K562 (cell line): Measurements from ENCODE around the gene TGM5. TPM values are rescaled to one million over a fixed set of nuclear protein-coding genes. Genes with fewer than 3 reads are reported as not detected.

Experiments
- BRCA1 ChIP-seq, 2 experiments: fragments of 450-650 bp in 1 of 2; sonication (generic) in 1 of 2; formaldehyde crosslinking in 1 of 2; IDR thresholded peaks; 2 replicates each; pipeline versions ENCODE4 v1.5.0 to v1.6.1; 2017 to 2020; ENCODE audit warnings: mild to moderate bottlenecking in 1 of 2, missing genetic modification reagents in 1 of 2
- BRF1 ChIP-seq: IDR thresholded peaks from 3 replicates; pipeline ENCODE4 v1.6.1; 2011; ENCODE audit warnings: borderline replicate concordance, mild to moderate bottlenecking; ENCODE audit not compliant: insufficient read length; ENCODE audit errors: extremely low read depth
- FUS ChIP-seq: fragments of 200-400 bp; formaldehyde crosslinking; optimal IDR thresholded peaks from 2 replicates; pipeline ENCODE3; 2017; ENCODE audit warnings: low read depth, low read length
- HOXB6 ChIP-seq: fragments of 250-450 bp; sonication (Bioruptor Pico); IDR thresholded peaks from 2 replicates; pipeline ENCODE4 v1.5.1; 2022; ENCODE audit warnings: mild to moderate bottlenecking, borderline replicate concordance
- HSF4 ChIP-seq: fragments of 250-450 bp; sonication (Bioruptor Pico); IDR thresholded peaks from 2 replicates; pipeline ENCODE4 v2.1.2; 2022; ENCODE audit warnings: mild to moderate bottlenecking, moderate library complexity, borderline replicate concordance
- ILK ChIP-seq: fragments of 450-650 bp; IDR thresholded peaks from 2 replicates; pipeline ENCODE4 v1.6.1; 2016; ENCODE audit warnings: missing genetic modification characterization, low read depth, mild to moderate bottlenecking, missing compliant biosample characterization, moderate library complexity, borderline replicate concordance
- LEF1 ChIP-seq: fragments of 450-650 bp; IDR thresholded peaks from 2 replicates; pipeline ENCODE4 v1.6.1; 2016; ENCODE audit warnings: mild to moderate bottlenecking
- MEF2A ChIP-seq: IDR thresholded peaks from 2 replicates; pipeline ENCODE4 v1.6.1; 2011; ENCODE audit warnings: low read depth, mild to moderate bottlenecking, low read length, moderate library complexity; ENCODE audit not compliant: control insufficient read depth
- PHF20 ChIP-seq: fragments of 450-650 bp; IDR thresholded peaks from 2 replicates; pipeline ENCODE4 v1.6.1; 2018; ENCODE audit not compliant: partially characterized antibody
- PML ChIP-seq: IDR thresholded peaks from 2 replicates; pipeline ENCODE4 v1.6.1; 2012; ENCODE audit warnings: low read length, inconsistent platforms
- PRPF4 ChIP-seq: fragments of 200-400 bp; formaldehyde crosslinking; IDR thresholded peaks from one replicate; pipeline ENCODE4 v1.6.1; 2017; ENCODE audit warnings: low read length, low read depth, mild to moderate bottlenecking; ENCODE audit not compliant: insufficient read depth, poor library complexity, severe bottlenecking
- RBBP5 ChIP-seq: fragments of 200-600 bp; sonication (generic); IDR thresholded peaks from 2 replicates; pipeline ENCODE4 v1.6.1; 2012; ENCODE audit warnings: borderline replicate concordance, mild to moderate bottlenecking, low read length, control low read depth, inconsistent platforms; ENCODE audit not compliant: insufficient read depth, poor library complexity, severe bottlenecking
- SFPQ ChIP-seq: fragments of 200-400 bp; formaldehyde crosslinking; IDR thresholded peaks from 2 replicates; pipeline ENCODE4 v1.6.1; 2017; ENCODE audit warnings: mild to moderate bottlenecking, low read depth, low read length, moderate library complexity
- SMAD1 ChIP-seq: fragments of 150-350 bp; IDR thresholded peaks from 2 replicates; pipeline ENCODE4 v1.6.1; 2014; ENCODE audit warnings: low read length, low read depth; ENCODE audit not compliant: partially characterized antibody
- TCF7 ChIP-seq: sonication (generic); IDR thresholded peaks from 2 replicates; pipeline ENCODE4 v1.6.1; 2016; ENCODE audit warnings: antibody characterized with exemption, borderline replicate concordance
- TGIF2 ChIP-seq: sonication (generic); formaldehyde crosslinking; IDR thresholded peaks from 2 replicates; pipeline ENCODE4 v1.8.1; 2022; ENCODE audit warnings: mild to moderate bottlenecking, missing genetic modification reagents, moderate library complexity
- THAP12 ChIP-seq: fragments of 250-450 bp; sonication (Bioruptor Pico); IDR thresholded peaks from 2 replicates; pipeline ENCODE4 v1.9.0; 2021; ENCODE audit warnings: mild to moderate bottlenecking, inconsistent platforms
- ZBTB49 ChIP-seq: sonication (generic); formaldehyde crosslinking; IDR thresholded peaks from 2 replicates; pipeline ENCODE4 v1.8.0; 2022; ENCODE audit warnings: missing genetic modification reagents, mild to moderate bottlenecking, borderline replicate concordance
- ZNF197 ChIP-seq: fragments of 200-800 bp; sonication (Bioruptor generic); IDR thresholded peaks from 2 replicates; pipeline ENCODE4 v1.6.1; 2016; ENCODE audit warnings: low read depth, missing genetic modification characterization, missing compliant biosample characterization
- ZNF253 ChIP-seq: fragments of 250-450 bp; sonication (Bioruptor Pico); conservative IDR thresholded peaks from 2 replicates; pipeline ENCODE4 v1.6.1; 2021; ENCODE audit warnings: mild to moderate bottlenecking
- ZNF551 ChIP-seq: fragments of 250-450 bp; sonication (Bioruptor Pico); IDR thresholded peaks from 2 replicates; pipeline ENCODE4 v1.5.0; 2021; ENCODE audit warnings: mild to moderate bottlenecking, moderate library complexity
- ZNF57 ChIP-seq: fragments of 450-650 bp; formaldehyde crosslinking; IDR thresholded peaks from 2 replicates; pipeline ENCODE4 v1.4.0; 2020; ENCODE audit warnings: mild to moderate bottlenecking, moderate library complexity
- ZNF79 ChIP-seq: fragments of 250-450 bp; sonication (Bioruptor Pico); IDR thresholded peaks from 2 replicates; pipeline ENCODE4 v1.4.0; 2020; ENCODE audit warnings: low read depth, mild to moderate bottlenecking, moderate library complexity
- polyA plus RNA-seq, 8 experiments: library from polyadenylated mRNA; depleted of rRNA in 4 of 8; stranded (reverse) in 5 of 8; unstranded in 3 of 8; fragments of >200 nt; fragmentation: Nextera tagmentation in 2 of 8; fragmentation: Illumina TruSeq in 1 of 8; extraction: Ambion mirVana in 2 of 8; extraction: Trizol in 1 of 8; gene quantifications; 2 replicates each; pipeline versions ENCODE4 v1.2.1 to v1.2.3, GENCODE V29; 2011 to 2014; ENCODE audit warnings: inconsistent platforms in 1 of 8, missing spikeins in 1 of 8
- total RNA-seq, 7 experiments: library from RNA; depleted of rRNA in 6 of 7; stranded (reverse); fragments of >200 nt in 6 of 7; fragmentation: Illumina TruSeq in 2 of 7; extraction: Trizol in 2 of 7; gene quantifications; 2 replicates each; pipeline versions ENCODE4 v1.2.1 to v1.2.3, GENCODE V29; 2011 to 2021; ENCODE audit warnings: low replicate concordance in 1 of 7

Gene TGM5
- total and polyA plus RNA-seq, 9 of the 15 experiments (the other 6 are each of a cell fraction or from before 2014, with no cell fraction given), result 0.03 to 0.10 (median 0.07) TPM; not detected in 6

- no peak for TF ChIP-seq TGIF2 (CRISPR knock-in tag)
- no peak for TF ChIP-seq ZNF253 (CRISPR knock-in tag)
- TF ChIP-seq THAP12 (CRISPR knock-in tag), result no peak
- no peak for TF ChIP-seq BRF1
- no peak for TF ChIP-seq HSF4 (CRISPR knock-in tag)
- TF ChIP-seq LEF1, result peak; percentile 84
- TF ChIP-seq ILK (tag), result no peak
- no peak for TF ChIP-seq TCF7
- TF ChIP-seq PML, result peak; percentile 95
- no peak for TF ChIP-seq HOXB6 (CRISPR knock-in tag)
- TF ChIP-seq SMAD1, result no peak
- no peak for TF ChIP-seq ZBTB49 (CRISPR knock-in tag)
- no peak for TF ChIP-seq ZNF551 (CRISPR knock-in tag)
- no peak for TF ChIP-seq BRCA1 (IDR thresholded peaks at IDR 0.05)
- no peak for TF ChIP-seq BRCA1 (CRISPR knock-in tag; IDR thresholded peaks at IDR 0.05)
- no peak for TF ChIP-seq ZNF197 (CRISPR knock-in tag)
- TF ChIP-seq RBBP5, result no peak
- TF ChIP-seq PRPF4, result no peak
- no peak for TF ChIP-seq ZNF57 (CRISPR knock-in tag)
- no peak for TF ChIP-seq SFPQ
- no peak for TF ChIP-seq PHF20
- no peak for TF ChIP-seq FUS
- TF ChIP-seq MEF2A, result no peak
- TF ChIP-seq ZNF79, result no peak
Measured at GRCh38 chr15:43220991-43221403, 45.7 kb downstream of the TGM5 start, which contains the start of gene EPB42 (continued).
